CD4-positive, alpha-beta T cell treated with Interleukin-1 beta for 1 hour (primary cell): ENCODE results near the gene NUFIP1.
A peak's percentile ranks its signal among the peaks of the same experiment; 100 is the strongest.
"Not testable (repeated sequence)": the region's sequence is repeated elsewhere in the genome, so short reads cannot be mapped to it uniquely, and the experiment has no call there.

ENCODE experiments used
- DNase-seq, 2 donors: peaks; one replicate each; pipeline ENCODE4 v3.0.0-alpha.2; 2020 to 2022

NUFIP1 gene

DNA sequence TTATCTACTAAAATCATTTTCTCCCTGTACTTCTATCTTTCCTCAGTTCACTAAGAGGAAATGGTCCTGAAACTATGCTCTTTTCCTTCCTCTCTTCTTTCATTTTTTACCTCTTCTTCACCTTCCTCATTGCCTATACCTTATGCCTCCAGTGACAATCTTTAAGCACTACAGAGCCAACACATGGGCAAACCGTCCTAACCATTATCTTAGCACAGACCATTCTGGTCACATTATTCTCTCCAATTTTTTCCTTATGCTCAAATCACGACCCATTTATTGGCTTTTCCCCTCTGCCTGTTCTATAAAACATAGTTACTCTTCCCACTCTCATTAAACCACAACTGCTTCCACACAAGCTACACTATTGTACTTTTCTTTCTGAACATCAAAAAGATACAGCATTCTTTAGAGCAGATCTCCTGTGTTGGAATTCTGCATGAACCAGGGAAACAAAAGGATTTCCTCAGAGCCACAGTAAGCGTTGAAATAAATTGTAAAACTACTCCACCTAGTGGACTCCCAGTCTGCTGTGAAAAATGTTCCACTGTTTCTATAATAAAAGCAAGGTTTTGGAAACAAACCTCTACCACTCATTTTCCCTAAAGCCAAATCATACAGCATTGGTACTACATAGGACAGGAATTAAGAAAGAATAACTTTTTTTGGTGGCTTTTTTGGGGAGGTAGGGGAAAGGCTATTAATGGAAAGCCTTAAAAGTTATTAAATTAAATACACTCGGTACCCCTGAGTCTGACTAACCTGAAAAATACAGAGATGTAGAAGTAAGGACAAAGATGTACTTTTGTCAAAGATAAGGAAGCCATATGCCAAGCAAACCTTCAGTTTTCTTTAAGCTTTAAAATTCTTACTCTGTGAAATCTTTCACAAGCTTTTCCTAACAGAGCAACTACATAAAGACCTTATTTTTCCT is 19.5 kb downstream of the NUFIP1 start:
- peak in 1 of 2 donors; percentile 37 for DNase-seq

DNA sequence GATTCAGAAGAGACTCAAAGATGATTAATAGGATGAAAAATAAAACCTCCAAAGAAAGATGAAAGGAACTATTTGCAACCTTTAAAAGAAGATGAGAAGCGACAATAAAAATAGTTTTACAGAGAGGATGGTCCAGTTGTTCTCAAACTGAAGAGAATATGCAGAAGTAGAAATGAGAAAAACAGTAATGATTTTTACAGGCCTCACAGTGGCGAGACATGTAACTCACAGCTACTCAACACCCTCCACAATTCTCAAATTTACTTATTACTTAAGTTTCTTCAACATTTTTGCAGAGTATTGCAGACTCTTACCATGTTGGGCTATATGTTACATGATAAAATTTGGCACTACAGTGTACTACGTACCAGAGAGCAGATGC is 20.8 kb downstream of the NUFIP1 start:
- DNase-seq: no peak

DNA sequence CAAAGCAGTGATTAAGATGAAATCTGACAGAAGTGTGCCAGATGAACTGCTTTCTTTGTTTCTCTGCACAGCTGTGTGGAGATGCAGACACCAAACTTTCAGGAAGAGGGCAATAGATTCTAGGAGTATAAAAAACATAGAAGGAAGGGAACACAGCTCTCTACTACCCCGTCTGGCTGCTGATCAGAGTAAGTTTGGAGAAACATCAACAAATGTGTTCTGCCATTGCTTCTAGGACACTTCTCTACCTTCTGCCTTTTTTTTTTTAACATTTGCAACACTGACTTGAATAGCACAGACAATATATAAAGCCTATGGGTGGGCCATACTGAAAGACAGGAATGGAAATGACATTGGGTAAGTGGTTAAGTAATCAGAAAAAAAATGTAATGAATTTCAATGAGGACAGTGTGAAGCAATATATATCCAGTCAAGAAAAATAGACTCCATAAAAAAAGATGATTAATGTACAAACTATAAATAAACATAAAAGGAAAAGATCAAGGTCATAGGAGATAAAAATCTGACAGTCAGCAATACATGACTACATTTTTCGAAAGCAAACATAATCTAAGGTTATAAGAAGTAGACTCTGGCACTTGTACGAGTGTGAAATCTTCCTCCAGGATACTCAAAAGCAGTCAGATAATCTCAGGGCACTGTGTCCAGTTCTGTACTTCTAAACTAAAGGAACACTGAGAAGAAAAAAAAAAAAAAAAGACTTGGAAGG is 21.4 kb downstream of the NUFIP1 start:
- DNase-seq: no peak

GRCh38 chr13:44961997-44962396 is 27.3 kb downstream of the NUFIP1 start:
- no peak for DNase-seq

DNA sequence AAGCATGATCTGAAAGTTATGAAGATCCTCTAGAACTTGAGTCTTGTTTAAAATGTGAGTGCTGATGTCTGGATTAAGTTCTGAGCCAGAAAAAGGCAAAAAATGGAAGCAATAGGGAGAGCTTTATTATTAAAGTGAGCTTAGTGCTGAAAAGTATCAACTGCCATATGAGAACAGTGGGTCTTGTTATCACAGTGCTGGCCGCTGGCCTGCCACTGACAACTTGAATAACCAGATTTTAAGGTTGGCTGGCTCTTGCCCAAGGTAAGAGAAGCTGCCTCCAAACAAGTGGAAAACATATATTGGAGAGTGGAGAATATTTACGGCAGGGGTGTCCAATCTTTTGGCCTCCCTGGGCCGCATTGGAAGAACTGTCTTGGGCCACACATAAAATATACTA is 33.9 kb downstream of the NUFIP1 start:
- DNase-seq: no peak

- no peak for DNase-seq
Observed at GRCh38 chr13:44954224-44954623, 35.0 kb downstream of the NUFIP1 start.

GRCh38 chr13:44952671-44953070 is 36.6 kb downstream of the NUFIP1 start:
- DNase-seq: no peak

DNA sequence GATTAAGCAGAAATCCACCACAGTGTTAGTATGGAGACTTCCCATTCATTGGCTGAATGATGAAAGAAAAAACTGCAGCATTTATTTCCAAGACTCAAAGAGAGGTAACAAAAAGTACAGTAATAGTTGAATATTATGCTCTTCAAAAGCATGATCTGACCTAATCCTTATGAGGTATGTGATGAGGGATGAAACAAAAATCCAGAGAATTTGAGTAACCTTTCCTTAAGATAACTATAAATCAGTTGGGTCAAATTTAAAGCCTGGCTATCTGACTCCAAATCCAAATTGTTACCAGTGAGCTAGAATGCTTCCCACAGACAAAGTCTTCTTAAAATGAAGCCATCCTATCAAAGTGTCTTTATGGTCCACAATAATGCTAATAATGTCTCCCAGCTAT is 38.1 kb downstream of the NUFIP1 start:
- DNase-seq: no peak

DNA sequence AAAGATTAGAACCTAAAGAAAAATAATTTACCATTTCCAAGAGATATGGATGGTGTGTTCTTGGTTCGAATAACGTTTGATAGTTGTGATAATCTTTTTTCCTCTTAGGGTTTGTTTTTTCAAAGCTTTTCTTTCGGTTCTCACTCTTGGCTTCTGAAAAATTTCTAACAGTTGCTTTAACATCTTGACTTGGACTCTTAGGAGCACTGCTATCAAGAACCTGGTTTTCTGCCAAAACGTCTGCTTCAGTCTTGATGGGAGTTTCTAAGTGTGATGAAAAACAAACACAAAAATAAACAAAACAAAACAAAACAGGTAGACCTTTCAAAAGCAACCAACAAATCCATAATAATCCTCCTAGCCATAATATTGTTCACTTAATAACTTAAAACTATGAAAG is 45.9 kb downstream of the NUFIP1 start:
- not testable (repeated sequence) for DNase-seq

DNA sequence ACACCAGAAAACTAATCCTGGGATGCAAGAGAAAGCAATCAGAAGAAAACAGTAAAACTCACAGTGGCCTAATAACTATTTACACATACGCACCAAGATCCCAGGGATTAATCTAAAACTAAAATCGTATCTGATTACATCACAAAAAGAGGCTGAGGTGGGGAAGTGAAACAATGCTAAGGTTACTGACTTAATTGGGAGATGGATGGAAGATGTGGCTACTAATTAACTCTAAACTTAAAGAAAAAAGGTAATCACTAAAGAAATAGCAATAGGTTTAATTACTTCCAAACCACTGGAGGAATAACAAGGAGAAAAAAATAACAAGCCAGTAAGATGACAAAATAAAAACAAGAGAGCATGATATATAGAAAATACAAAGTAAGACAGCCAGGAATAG is 50.4 kb downstream of the NUFIP1 start:
- no peak for DNase-seq

DNA sequence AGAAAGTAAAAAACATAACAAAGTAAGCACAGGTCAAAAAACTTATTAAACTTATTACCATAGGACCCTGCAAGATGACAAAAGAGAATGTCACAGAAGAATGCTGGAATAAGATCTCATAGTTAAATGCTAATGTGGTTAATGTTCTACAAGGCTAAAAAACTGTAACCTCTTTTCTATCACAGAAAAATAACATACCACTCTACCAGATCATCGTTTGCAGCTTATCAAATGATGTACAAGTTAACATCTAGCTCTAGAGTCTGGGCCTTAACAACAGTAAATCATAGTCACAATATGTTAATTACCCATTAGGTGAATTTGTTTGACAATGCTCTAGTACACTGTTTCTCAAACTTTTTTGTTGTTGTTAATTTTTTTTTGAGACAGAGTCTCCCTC is 53.0 kb downstream of the NUFIP1 start:
- no peak for DNase-seq

- no peak for DNase-seq
Observed at GRCh38 chr13:44934724-44935123, 54.5 kb downstream of the NUFIP1 start.

- no peak for DNase-seq
Observed at GRCh38 chr13:44932850-44933251, 56.4 kb downstream of the NUFIP1 start.

GRCh38 chr13:44932171-44932849 is 57.0 kb downstream of the NUFIP1 start:
- DNase-seq: no peak

GRCh38 chr13:44930963-44931623 is 58.2 kb downstream of the NUFIP1 start:
- DNase-seq: no peak

- DNase-seq: no peak
Observed at GRCh38 chr13:44930280-44930679, 59.0 kb downstream of the NUFIP1 start.

- no peak for DNase-seq
Observed at GRCh38 chr13:44929692-44930091, 59.6 kb downstream of the NUFIP1 start.

DNA sequence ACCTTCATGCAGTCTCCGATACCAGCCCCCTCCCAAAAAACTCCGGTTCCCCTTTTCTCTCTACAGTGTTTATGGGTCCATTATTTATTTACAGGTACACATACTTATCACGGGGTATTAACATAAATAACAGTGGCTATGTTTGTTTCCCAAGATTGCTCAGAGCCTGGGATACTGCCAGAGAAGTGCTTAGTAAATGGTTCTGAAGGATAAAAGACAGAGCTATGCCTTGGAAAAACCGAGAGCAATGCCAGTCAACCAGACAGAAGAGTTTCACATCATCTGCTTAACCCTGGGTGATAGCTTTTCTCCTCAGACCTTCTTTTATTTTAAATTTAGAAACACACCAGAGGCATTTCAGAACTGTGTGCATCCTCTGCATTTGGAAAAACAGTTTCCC is 61.3 kb downstream of the NUFIP1 start:
- no peak for DNase-seq

- no peak for DNase-seq
Observed at GRCh38 chr13:44921931-44922758, 67.1 kb downstream of the NUFIP1 start.

GRCh38 chr13:44921246-44921877 is 67.9 kb downstream of the NUFIP1 start:
- no peak for DNase-seq

- no peak for DNase-seq
Observed at GRCh38 chr13:44920013-44920412, 69.3 kb downstream of the NUFIP1 start.
